Gastrocnemius medialis (tissue), 4 donors: Measurements from ENCODE around the gene NAV1.

Experiments
- CTCF ChIP-seq, 5 experiments: fragments of 450-650 bp in 3 of 5; fragments of 200-600 bp in 2 of 5; sonication (generic) in 2 of 5; IDR thresholded peaks in 4 of 5; conservative IDR thresholded peaks in 1 of 5; 1 replicate in 4 of 5; 2 replicates in 1 of 5; pipeline ENCODE4 v1.5.1; 2016 to 2019; ENCODE audit warnings: antibody characterized with exemption in 5 of 5, mild to moderate bottlenecking in 3 of 5, moderate library complexity in 3 of 5
- POLR2A ChIP-seq, 2 donors: fragments of 450-650 bp; IDR thresholded peaks; one replicate each; pipeline ENCODE4 v1.6.1; 2017; ENCODE audit warnings: antibody characterized with exemption in 2 of 2, mild to moderate bottlenecking in 2 of 2, moderate library complexity in 2 of 2

DNA sequence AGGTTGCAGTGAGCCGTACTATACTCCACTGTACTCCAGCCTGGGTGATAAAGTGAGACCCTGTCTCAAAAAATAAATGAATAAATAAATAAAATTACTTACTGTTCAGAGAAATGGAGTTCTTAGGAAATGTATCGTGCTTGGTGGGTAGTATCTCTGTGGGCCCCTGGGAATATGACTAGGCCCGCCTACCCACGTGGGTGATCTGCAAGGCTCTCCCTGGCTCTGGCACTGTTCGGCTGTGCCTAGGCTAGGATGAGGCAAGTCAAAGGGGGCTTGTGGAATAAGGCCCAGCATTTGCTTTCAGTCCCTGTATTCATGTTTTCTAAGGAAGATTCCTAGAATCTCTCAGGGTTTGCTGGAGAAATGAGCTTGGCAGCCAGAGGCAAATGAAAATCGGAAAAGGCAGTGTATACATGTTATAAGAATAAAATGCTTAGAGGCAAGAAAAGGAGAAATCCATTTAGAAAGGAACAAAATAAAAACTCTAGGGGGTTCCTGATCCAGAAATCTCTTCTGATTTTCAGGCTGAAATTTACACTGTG is 27.5 kb upstream of the NAV1 start:
- TF ChIP-seq CTCF (IDR thresholded peaks at IDR 0.05 in 4 of 5, conservative IDR thresholded peaks at IDR 0.05 in 1 of 5) (no peak), POLR2A (IDR thresholded peaks at IDR 0.05) (no peak)
